Activated CD4-positive, alpha-beta T cell treated with anti-CD3 and anti-CD28 coated beads for 24 hours (primary cell): ENCODE data around the gene MED13L.
"Not testable (repeated sequence)": the region's sequence is repeated elsewhere in the genome, so short reads cannot be mapped to it uniquely, and the experiment has no call there.

Source experiments
- DNase-seq, 2 donors: peaks; one replicate each; pipeline ENCODE4 v3.0.0-alpha.2; 2020; ENCODE audit warnings: low read depth in 2 of 2

Gene MED13L

GRCh38 chr12:116012757-116013156 lies 264.7 kb downstream of the MED13L start:
- DNase-seq: no peak

DNA sequence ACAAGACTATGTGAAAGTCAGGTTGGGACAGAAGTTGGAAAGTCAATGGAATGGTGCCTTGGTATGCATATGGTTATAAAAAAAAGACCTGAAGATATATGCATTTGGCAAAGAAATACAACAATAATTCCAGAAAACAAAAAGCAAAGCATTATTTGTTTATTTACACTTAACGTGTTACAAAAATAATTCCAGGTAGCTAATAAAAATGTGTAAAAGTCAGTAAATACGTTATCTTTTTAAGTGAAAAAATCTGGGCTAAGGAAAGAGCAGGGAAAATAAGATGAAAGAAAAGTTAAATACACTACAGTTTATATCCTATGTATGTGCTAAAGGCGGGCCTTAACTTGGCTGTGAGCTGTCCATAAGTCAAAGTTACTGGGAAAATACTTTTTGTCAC lies 266.3 kb downstream of the MED13L start:
- DNase-seq: no peak

GRCh38 chr12:116010467-116010866 lies 267.0 kb downstream of the MED13L start:
- DNase-seq: no peak

DNA sequence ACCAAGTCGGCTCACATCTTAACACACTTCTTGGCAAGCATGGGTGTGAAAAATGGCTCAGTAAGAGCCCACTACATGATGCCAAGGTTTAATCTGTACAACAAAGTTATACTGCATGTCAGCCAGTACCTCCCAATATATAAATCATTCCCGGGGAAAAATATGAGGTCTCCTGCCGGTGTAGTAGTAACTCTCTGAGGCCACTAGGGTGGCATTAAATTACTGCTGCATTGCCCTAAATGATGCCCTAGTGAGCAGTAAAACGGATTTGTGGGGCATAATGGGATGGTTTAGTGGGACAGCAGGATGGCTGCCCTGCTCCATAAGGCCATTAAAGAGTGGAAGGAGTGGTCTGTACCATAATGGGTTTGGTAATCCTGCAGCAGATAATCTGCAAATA lies 267.7 kb downstream of the MED13L start:
- no peak for DNase-seq

- DNase-seq: no peak
Observed at GRCh38 chr12:116006141-116006540, 271.4 kb downstream of the MED13L start.

- DNase-seq: no peak
Observed at GRCh38 chr12:116002890-116003536, 274.5 kb downstream of the MED13L start.

DNA sequence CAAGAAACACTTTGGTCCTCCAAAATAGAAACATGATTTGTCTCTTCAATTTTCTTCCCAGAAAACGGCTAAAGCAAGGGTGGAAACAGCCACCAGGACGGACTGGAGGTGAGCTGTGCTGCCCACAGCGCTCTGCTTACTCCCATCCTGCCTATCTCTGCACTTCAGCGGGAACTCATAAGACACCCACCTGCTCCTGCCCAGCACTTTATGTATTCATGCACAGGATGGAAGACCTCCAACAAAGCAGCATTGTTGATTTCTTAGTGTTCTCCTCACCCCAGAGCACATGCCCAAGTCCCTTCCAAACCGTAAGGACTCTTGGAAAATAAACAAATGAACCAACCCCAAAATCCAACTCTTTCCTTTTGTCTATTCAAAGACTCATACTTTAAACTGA lies 277.2 kb downstream of the MED13L start:
- DNase-seq: no peak

- no peak for DNase-seq
Observed at GRCh38 chr12:115999582-115999981, 277.9 kb downstream of the MED13L start.

GRCh38 chr12:115998794-115999478 lies 278.6 kb downstream of the MED13L start:
- no peak for DNase-seq

DNA sequence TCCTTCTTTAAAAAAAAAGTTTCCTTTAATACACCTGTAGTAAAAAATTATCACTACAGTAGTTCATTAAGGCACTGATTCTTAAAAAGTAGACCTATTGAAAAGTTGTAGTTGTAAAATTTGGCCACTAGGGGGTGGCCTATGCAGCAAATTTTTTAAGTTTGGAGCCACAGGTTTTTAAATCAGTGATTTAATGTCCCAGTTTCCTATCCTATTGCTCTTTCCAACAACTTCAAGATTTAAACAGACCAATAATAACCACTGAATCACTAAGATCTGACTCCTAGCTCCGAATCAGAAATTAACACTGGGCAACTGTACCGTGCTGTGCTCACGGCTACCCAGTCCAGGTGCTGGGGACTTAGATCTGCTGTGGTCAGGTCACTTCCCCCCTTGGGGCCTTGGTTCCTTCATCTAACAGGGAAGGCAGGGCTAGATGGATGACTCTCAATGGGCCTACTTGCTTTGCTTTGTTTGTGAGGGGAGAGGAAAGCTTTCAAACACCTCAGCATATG lies 279.3 kb downstream of the MED13L start:
- no peak for DNase-seq

- DNase-seq: no peak
Observed at GRCh38 chr12:115993737-115994136, 283.8 kb downstream of the MED13L start.

- DNase-seq: no peak
Observed at GRCh38 chr12:115990241-115990640, 287.3 kb downstream of the MED13L start.

- DNase-seq: no peak
Observed at GRCh38 chr12:115988625-115989563, 288.6 kb downstream of the MED13L start.

DNA sequence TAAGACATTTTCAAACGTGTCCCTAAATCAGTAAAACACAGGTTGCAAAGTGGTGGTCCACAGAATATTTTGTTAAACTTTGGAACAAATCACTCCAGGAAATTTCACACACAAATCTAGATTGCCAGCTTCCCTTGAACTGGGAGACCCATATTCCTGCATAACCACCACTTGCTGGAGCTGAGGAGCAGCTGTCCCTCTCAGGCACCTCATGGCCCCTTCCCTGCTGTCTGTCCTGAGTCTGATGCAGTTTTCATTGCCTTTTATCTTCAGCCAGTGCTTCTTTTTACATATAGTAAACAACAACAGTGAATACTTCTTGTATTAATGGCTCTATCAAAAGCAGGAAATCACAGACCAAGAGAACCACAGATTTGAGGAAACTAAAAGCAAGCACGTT lies 289.3 kb downstream of the MED13L start:
- no peak for DNase-seq

DNA sequence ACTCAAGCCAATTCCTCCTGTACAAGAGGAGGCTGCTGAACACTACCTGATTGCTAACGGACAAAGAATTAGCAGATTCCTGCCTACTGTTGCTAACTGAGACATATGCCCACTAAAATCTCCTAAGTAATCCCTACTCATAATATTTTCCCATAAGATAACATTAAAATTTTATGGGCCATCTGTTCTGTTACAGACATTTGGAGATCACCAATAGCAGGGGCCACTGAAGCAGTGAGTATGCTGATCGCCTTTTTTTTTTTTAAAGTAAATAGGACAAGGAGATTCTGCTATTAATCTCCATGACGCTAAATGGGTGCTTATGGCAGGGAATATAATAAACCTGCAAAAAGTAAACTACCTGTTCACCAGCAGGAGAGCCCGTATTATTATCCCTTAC lies 292.9 kb downstream of the MED13L start:
- no peak for DNase-seq

DNA sequence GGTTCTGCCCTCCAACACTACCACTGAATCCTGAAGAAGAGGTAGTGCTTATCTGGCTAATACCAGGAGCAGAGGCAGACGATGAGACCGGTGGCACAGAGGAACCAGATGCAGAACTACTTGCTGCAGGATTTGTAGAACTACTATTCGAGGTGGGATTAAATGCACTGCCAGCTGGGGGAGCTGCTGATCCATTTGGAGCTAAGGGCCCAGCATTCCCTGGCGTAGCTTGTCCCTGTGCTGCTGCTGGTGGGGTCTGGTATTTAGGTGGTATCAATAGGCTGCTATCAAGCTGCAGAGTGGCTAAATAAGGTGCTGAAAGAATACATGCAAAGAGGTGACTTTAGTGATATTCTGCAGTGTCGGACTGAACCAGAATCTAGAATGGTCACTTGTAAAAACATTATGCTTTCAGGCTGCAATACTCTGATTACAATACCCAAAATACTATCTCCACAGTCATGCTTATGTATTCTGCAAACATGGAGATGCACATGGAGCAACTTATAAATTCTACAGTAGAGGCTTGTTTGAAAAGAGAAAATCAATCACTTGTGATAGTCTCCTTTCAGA lies 294.2 kb downstream of the MED13L start:
- DNase-seq: no peak

- no peak for DNase-seq
Observed at GRCh38 chr12:115980339-115980738, 297.2 kb downstream of the MED13L start.

DNA sequence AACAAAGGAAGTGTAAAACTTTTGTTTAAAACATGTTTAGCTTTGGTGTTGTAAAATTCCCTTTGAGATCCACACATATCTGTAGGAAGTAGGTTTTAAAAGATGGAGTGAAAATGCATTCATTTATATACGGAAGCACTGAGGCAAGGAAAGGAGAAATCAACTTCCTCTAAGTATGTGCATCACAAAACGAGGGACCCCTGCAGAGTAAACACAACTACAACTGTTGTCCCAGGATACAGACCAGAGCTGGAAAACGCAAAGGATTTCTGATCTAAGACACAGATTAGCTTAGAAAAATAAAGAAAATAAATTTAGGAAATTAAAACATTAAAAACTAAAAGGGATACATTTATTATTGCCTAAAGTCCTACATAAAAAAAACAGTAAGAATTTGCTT lies 297.6 kb downstream of the MED13L start:
- no peak for DNase-seq

DNA sequence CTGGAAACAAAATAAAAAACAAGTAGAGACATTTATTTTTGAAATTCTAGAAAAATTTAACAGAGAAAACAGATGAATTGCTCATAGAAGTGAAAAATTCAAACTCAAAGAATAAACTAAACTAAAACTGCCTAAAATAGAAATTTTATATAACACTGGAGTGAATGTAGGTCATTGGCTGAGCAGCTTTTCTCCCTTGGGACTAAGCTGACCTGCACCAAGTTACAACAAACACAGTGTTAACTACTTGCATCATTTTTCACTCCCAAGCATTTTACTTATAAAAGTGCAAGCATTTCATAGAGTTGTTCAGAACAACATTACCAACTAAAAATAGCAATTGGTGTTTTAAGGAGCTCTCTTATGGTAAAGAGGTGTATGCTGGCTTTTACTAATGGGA lies 298.1 kb downstream of the MED13L start:
- no peak for DNase-seq

GRCh38 chr12:115976829-115977228 lies 300.7 kb downstream of the MED13L start:
- DNase-seq: not testable (repeated sequence)

- no peak for DNase-seq
Observed at GRCh38 chr12:115975411-115975810, 302.1 kb downstream of the MED13L start.
